KMS-11 (cell line): ENCODE measurements around the gene SUCLG2.

ENCODE experiments used
- H2AFZ ChIP-seq: fragments of 200-600 bp; sonication (generic); 2 replicates; pipeline ENCODE4 v1.6.1; 2016; ENCODE audit warnings: antibody characterized with exemption, mixed run types, low read depth
- H3K27ac ChIP-seq: fragments of 200-600 bp; sonication (generic); 2 replicates; pipeline ENCODE4 v1.6.1; 2016; ENCODE audit warnings: mild to moderate bottlenecking, mixed run types
- H3K27me3 ChIP-seq: fragments of 200-600 bp; sonication (generic); 2 replicates; pipeline ENCODE4 v1.6.1; 2017; ENCODE audit warnings: mild to moderate bottlenecking, low read depth, mixed run types, moderate library complexity; ENCODE audit not compliant: insufficient read depth
- H3K36me3 ChIP-seq: fragments of 200-600 bp; sonication (generic); 2 replicates; pipeline ENCODE4 v1.6.1; 2017; ENCODE audit warnings: mild to moderate bottlenecking, mixed run types; ENCODE audit not compliant: insufficient read depth
- H3K4me1 ChIP-seq: fragments of 200-600 bp; sonication (generic); 2 replicates; pipeline ENCODE4 v1.6.1; 2016; ENCODE audit warnings: mild to moderate bottlenecking, low read depth, mixed run types; ENCODE audit not compliant: poor library complexity, severe bottlenecking
- H3K4me2 ChIP-seq: fragments of 200-600 bp; sonication (generic); 2 replicates; pipeline ENCODE4 v1.7.0; 2016; ENCODE audit warnings: mild to moderate bottlenecking, mixed run types
- H3K4me3 ChIP-seq: fragments of 200-600 bp; sonication (generic); IDR thresholded peaks from 2 replicates; pipeline ENCODE4 v1.6.1; 2017; ENCODE audit warnings: low read depth, low read length, mixed read lengths; ENCODE audit not compliant: insufficient read depth
- H3K79me2 ChIP-seq: fragments of 200-600 bp; sonication (generic); 2 replicates; pipeline ENCODE4 v1.6.1; 2016; ENCODE audit warnings: low read depth, mixed run types; ENCODE audit not compliant: insufficient read depth
- H3K9ac ChIP-seq: fragments of 200-600 bp; sonication (generic); 2 replicates; pipeline ENCODE4 v1.6.1; 2016; ENCODE audit warnings: mild to moderate bottlenecking, mixed run types
- H4K20me1 ChIP-seq: fragments of 200-600 bp; sonication (generic); 2 replicates; pipeline ENCODE4 v1.6.1; 2016; ENCODE audit warnings: mild to moderate bottlenecking, mixed run types; ENCODE audit not compliant: insufficient read depth
- TF ChIP-seq, protein P1 (sequence below): fragments of 200-600 bp; sonication (generic); conservative IDR thresholded peaks from 2 replicates; pipeline ENCODE4 v1.6.1; 2017; ENCODE audit warnings: low read depth, mild to moderate bottlenecking, antibody characterized with exemption, low read length, moderate library complexity, mixed read lengths

Gene SUCLG2

DNA sequence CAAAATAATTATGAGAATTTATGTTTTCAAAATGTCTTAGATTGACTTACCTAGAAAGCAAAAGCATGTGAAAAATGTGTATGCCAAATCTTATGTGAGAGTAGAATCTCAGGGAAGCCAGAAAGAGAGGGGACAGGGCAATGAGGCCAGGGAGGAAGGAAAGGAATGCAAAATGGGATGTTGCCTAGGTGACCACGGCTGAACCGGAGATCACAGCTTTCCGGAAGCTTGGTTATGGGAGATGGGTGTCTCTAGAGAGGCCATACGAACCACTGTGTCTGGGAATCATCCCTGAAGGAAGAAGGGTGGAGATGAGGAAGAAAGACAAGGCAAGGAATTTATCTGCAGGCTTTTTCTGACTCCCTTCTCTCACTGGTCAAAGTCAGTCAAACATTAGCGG, 76.0 kb downstream of the SUCLG2 start:
- no peak overlapping the region for H3K4me3 ChIP-seq
- H3K4me2 ChIP-seq, result no peak overlapping the region
- no peak overlapping the region for H2AFZ ChIP-seq
- H3K9ac ChIP-seq, result no peak overlapping the region
- H4K20me1 ChIP-seq, result no peaks in the 10 kb centered on the region
- H3K36me3 ChIP-seq, result no peaks in the 10 kb centered on the region
- no peak overlapping the region for H3K27ac ChIP-seq
- no peaks in the 10 kb centered on the region for H3K27me3 ChIP-seq
- no peaks in the 10 kb centered on the region for H3K4me1 ChIP-seq
- H3K79me2 ChIP-seq, result no peaks in the 10 kb centered on the region
- TF ChIP-seq, protein P1, sequence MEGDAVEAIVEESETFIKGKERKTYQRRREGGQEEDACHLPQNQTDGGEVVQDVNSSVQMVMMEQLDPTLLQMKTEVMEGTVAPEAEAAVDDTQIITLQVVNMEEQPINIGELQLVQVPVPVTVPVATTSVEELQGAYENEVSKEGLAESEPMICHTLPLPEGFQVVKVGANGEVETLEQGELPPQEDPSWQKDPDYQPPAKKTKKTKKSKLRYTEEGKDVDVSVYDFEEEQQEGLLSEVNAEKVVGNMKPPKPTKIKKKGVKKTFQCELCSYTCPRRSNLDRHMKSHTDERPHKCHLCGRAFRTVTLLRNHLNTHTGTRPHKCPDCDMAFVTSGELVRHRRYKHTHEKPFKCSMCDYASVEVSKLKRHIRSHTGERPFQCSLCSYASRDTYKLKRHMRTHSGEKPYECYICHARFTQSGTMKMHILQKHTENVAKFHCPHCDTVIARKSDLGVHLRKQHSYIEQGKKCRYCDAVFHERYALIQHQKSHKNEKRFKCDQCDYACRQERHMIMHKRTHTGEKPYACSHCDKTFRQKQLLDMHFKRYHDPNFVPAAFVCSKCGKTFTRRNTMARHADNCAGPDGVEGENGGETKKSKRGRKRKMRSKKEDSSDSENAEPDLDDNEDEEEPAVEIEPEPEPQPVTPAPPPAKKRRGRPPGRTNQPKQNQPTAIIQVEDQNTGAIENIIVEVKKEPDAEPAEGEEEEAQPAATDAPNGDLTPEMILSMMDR, result no peak

GRCh38 chr3:67576441-67576840, 78.0 kb downstream of the SUCLG2 start:
- H4K20me1 ChIP-seq, result no peaks in the 10 kb centered on the region
- H3K36me3 ChIP-seq, result no peaks in the 10 kb centered on the region
- no peak overlapping the region for H3K4me2 ChIP-seq
- H3K27ac ChIP-seq, result no peak overlapping the region
- H2AFZ ChIP-seq, result no peak overlapping the region
- no peaks in the 10 kb centered on the region for H3K79me2 ChIP-seq
- no peaks in the 10 kb centered on the region for H3K4me1 ChIP-seq
- no peak overlapping the region for H3K4me3 ChIP-seq
- H3K9ac ChIP-seq, result no peak overlapping the region
- TF ChIP-seq, protein P1, result no peak
- no peaks in the 10 kb centered on the region for H3K27me3 ChIP-seq

DNA sequence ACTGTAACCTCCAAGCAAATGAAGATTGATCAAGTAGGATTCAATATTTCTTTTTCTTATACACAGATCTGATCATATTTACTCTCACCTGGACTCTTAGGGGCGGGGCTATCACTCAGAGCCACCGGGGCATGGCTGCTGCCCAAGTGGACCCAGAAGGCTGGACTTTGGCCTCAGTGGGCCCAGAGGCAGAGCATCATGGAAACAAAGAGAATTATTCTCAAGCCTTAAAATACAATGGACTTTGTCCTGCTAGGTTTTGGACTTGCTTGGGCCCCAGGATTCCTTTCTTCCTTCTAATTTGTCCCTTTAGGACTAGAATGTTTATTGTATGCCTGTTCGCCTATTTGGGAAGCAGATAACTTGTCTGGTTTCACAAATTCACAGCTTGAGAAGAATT, 85.1 kb downstream of the SUCLG2 start:
- Histone ChIP-seq H3K4me3 (no peak overlapping the region), H3K36me3 (no peaks in the 10 kb centered on the region), H3K9ac (no peak overlapping the region), H3K4me1 (no peaks in the 10 kb centered on the region), H3K27ac (no peak overlapping the region), H4K20me1 (no peaks in the 10 kb centered on the region), H3K27me3 (no peaks in the 10 kb centered on the region), H3K79me2 (no peaks in the 10 kb centered on the region), H2AFZ (no peak overlapping the region), H3K4me2 (no peak overlapping the region)
- TF ChIP-seq, protein P1, result no peak

GRCh38 chr3:67567893-67568292, 86.5 kb downstream of the SUCLG2 start:
- no peaks in the 10 kb centered on the region for H3K4me1 ChIP-seq
- H3K9ac ChIP-seq, result no peak overlapping the region
- H3K79me2 ChIP-seq, result no peaks in the 10 kb centered on the region
- H3K27me3 ChIP-seq, result no peaks in the 10 kb centered on the region
- no peak overlapping the region for H3K4me3 ChIP-seq
- no peak overlapping the region for H2AFZ ChIP-seq
- H4K20me1 ChIP-seq, result no peaks in the 10 kb centered on the region
- no peak overlapping the region for H3K4me2 ChIP-seq
- TF ChIP-seq, protein P1, result no peak
- H3K36me3 ChIP-seq, result no peaks in the 10 kb centered on the region
- no peak overlapping the region for H3K27ac ChIP-seq
